Liver (tissue), 3 donors: ENCODE results near the gene LRRC8B.

Source experiments
- CTCF ChIP-seq: fragments of 150-350 bp; IDR thresholded peaks from 2 replicates; pipeline ENCODE4 v1.5.1; 2017; ENCODE audit warnings: improper control_type of control experiment, low read depth, low read length; ENCODE audit not compliant: missing input control
- RAD21 ChIP-seq, 2 donors: IDR thresholded peaks; 2 replicates each; pipeline ENCODE4 v1.6.1; 2016; ENCODE audit warnings: antibody characterized with exemption in 2 of 2, mild to moderate bottlenecking in 2 of 2
- REST ChIP-seq: IDR thresholded peaks from 2 replicates; pipeline ENCODE4 v1.6.1; 2016; ENCODE audit warnings: antibody characterized with exemption, mild to moderate bottlenecking
- TAF1 ChIP-seq: conservative IDR thresholded peaks from 2 replicates; pipeline ENCODE4 v1.6.1; 2016; ENCODE audit warnings: antibody characterized with exemption, mild to moderate bottlenecking
- donor health status: healthy.
- donor health status: healthy.

- TF ChIP-seq CTCF (no peak), TAF1 (no peak), RAD21 (IDR thresholded peaks at IDR 0.05) (no peak), REST (no peak)
Observed at GRCh38 chr1:89610457-89611011, 85.9 kb downstream of the LRRC8B start.
